ENCODE data around the gene MSI2.

The MSI2 gene

DNA sequence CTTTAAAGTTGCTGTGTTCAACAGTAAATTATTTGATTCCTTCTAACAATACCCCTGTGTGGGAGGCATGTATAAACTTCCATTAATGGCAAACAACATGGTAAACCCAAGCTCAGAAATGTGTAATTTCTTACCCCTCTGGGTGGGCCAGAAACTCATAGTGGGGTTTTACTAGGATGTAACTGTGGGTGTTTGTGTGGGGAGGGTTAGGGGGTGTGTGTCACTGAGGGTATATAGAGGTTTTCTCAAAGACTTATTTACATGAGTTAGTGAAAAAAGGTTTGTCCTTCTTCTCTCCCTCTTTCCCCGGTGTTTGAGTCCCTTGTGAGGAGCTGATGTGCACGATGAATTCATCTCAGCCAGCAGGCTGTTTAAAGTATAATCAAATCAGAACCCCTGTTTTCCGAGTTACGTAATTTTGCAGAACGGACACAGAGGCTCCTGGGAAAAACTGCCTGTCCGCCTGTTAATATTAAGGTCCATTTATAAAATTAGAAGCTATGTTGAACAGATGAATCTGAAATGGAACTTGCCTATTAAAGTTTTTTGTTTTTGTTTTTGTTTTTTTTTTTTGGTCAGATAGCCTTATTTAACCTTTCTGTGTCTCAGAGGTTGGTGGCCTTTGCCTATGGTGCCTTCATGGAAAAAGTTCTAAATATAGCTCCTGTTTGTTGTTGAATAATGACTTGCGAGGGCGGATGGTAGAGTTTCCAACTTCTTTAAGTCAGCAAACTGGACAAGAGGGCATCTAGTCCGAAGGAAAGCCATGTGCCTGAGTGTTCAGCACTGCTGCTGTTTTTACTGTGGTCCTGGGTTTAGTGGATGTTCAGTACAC lies 73.3 kb downstream of the MSI2 start:
- Histone ChIP-seq H3K9ac (ENCODE audit: low read length) (no peak overlapping the region), H3K4me1 (ENCODE audit: control insufficient read depth, low read depth, low read length) (no peaks in the 10 kb centered on the region), H3K79me2 (ENCODE audit: control insufficient read depth, insufficient read depth, low read length) (no peaks in the 10 kb centered on the region), H3K27ac (ENCODE audit: low read depth, low read length) (no peak overlapping the region), H3K56ac (ENCODE audit: low read length) (no peak overlapping the region), H4K5ac (ENCODE audit: low read length) (no peak overlapping the region), H3K79me1 (ENCODE audit: low read length) (peaks cover 4% of the 10 kb centered on the region), H4K8ac (ENCODE audit: low read depth, low read length) (no peak overlapping the region), H3K4me3 (ENCODE audit: low read length) (no peak overlapping the region), H2BK15ac (replicated peaks; ENCODE audit: low read depth) (no peak overlapping the region), H3K4me2 (ENCODE audit: low read length) (no peak overlapping the region), H3K23ac (ENCODE audit: low read length) (no peak overlapping the region), H3K18ac (ENCODE audit: low read length) (no peak overlapping the region), H3K4ac (ENCODE audit: low read depth, low read length) (no peak overlapping the region), H2BK5ac (ENCODE audit: low read length) (no peak overlapping the region), H2AK5ac (ENCODE audit: low read length) (no peak overlapping the region), H3K27me3 (ENCODE audit: insufficient read depth, low read length, poor library complexity) (no peaks in the 10 kb centered on the region), H2BK120ac (ENCODE audit: low read depth, low read length) (no peak overlapping the region), H3K36me3 (ENCODE audit: control insufficient read depth, insufficient read depth, low read length) (no peaks in the 10 kb centered on the region)
- WGBS (ENCODE audit: extremely low coverage, insufficient coverage, low lambda C conversion rate), result no CpG with 5 or more reads among the region's 9 CpGs
- no peak for DNase-seq

- H2BK5ac ChIP-seq (ENCODE audit: low read length), result no peak overlapping the region
- H4K8ac ChIP-seq (ENCODE audit: low read depth, low read length), result no peak overlapping the region
- H2BK15ac ChIP-seq (replicated peaks; ENCODE audit: low read depth), result no peak overlapping the region
- no peak overlapping the region for H3K18ac ChIP-seq (ENCODE audit: low read length)
- no peak overlapping the region for H3K4me3 ChIP-seq (ENCODE audit: low read length)
- no peaks in the 10 kb centered on the region for H3K4me1 ChIP-seq (ENCODE audit: control insufficient read depth, low read depth, low read length)
- H3K27me3 ChIP-seq (ENCODE audit: insufficient read depth, low read length, poor library complexity), result no peaks in the 10 kb centered on the region
- no peak overlapping the region for H4K5ac ChIP-seq (ENCODE audit: low read length)
- no peak overlapping the region for H2AK5ac ChIP-seq (ENCODE audit: low read length)
- H3K79me1 ChIP-seq (ENCODE audit: low read length), result peaks cover 4% of the 10 kb centered on the region
- no peak overlapping the region for H3K4me2 ChIP-seq (ENCODE audit: low read length)
- no peak overlapping the region for H3K4ac ChIP-seq (ENCODE audit: low read depth, low read length)
- H3K9ac ChIP-seq (ENCODE audit: low read length), result no peak overlapping the region
- H3K56ac ChIP-seq (ENCODE audit: low read length), result no peak overlapping the region
- no peak overlapping the region for H3K23ac ChIP-seq (ENCODE audit: low read length)
- no peaks in the 10 kb centered on the region for H3K79me2 ChIP-seq (ENCODE audit: control insufficient read depth, insufficient read depth, low read length)
- no peaks in the 10 kb centered on the region for H3K36me3 ChIP-seq (ENCODE audit: control insufficient read depth, insufficient read depth, low read length)
- H2BK120ac ChIP-seq (ENCODE audit: low read depth, low read length), result no peak overlapping the region
- H3K27ac ChIP-seq (ENCODE audit: low read depth, low read length), result no peak overlapping the region
- WGBS (ENCODE audit: extremely low coverage, insufficient coverage, low lambda C conversion rate), result no CpG with 5 or more reads among the region's 6 CpGs
- DNase-seq, result no peak
Observed at GRCh38 chr17:57330587-57330986, 74.3 kb downstream of the MSI2 start.

GRCh38 chr17:57331423-57331822 lies 75.1 kb downstream of the MSI2 start:
- WGBS (ENCODE audit: extremely low coverage, insufficient coverage, low lambda C conversion rate), result no CpG with 5 or more reads among the region's 9 CpGs
- Histone ChIP-seq H3K4me3 (ENCODE audit: low read length) (no peak overlapping the region), H3K56ac (ENCODE audit: low read length) (no peak overlapping the region), H3K27ac (ENCODE audit: low read depth, low read length) (no peak overlapping the region), H2BK5ac (ENCODE audit: low read length) (no peak overlapping the region), H3K36me3 (ENCODE audit: control insufficient read depth, insufficient read depth, low read length) (no peaks in the 10 kb centered on the region), H3K23ac (ENCODE audit: low read length) (no peak overlapping the region), H3K27me3 (ENCODE audit: insufficient read depth, low read length, poor library complexity) (no peaks in the 10 kb centered on the region), H3K4me1 (ENCODE audit: control insufficient read depth, low read depth, low read length) (no peaks in the 10 kb centered on the region), H3K4me2 (ENCODE audit: low read length) (no peak overlapping the region), H2BK120ac (ENCODE audit: low read depth, low read length) (no peak overlapping the region), H3K18ac (ENCODE audit: low read length) (no peak overlapping the region), H2AK5ac (ENCODE audit: low read length) (no peak overlapping the region), H2BK15ac (replicated peaks; ENCODE audit: low read depth) (no peak overlapping the region), H4K5ac (ENCODE audit: low read length) (no peak overlapping the region), H4K8ac (ENCODE audit: low read depth, low read length) (no peak overlapping the region), H3K79me1 (ENCODE audit: low read length) (peaks cover 6% of the 10 kb centered on the region), H3K4ac (ENCODE audit: low read depth, low read length) (no peak overlapping the region), H3K79me2 (ENCODE audit: control insufficient read depth, insufficient read depth, low read length) (no peaks in the 10 kb centered on the region), H3K9ac (ENCODE audit: low read length) (no peak overlapping the region)
- DNase-seq, result no peak

DNA sequence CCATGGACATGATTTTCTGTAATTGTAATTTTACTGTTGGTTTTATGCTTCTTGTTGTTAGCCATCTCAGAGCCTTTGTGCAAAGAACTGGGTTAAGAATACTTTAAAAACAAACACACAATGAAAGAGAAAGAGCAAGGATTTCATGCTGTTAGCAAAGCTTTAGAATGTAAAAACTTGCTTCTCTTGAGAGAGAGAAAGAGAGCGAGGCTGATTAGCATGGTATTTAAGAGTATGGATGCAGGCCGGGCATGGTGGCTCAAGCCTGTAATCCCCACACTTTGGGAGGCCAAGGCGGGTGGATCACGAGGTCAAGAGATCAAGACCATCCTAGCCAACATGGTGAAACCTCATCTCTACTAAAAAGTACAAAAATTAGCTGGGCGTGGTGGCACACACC lies 76.2 kb downstream of the MSI2 start:
- Histone ChIP-seq H2BK15ac (replicated peaks; ENCODE audit: low read depth) (no peak overlapping the region), H3K4me2 (ENCODE audit: low read length) (no peak overlapping the region)

GRCh38 chr17:57335195-57335792 lies 79.0 kb downstream of the MSI2 start:
- no peak overlapping the region for H3K4me2 ChIP-seq (ENCODE audit: low read length)
- H3K9ac ChIP-seq (ENCODE audit: low read length), result no peak overlapping the region
- no peak overlapping the region for H3K27ac ChIP-seq (ENCODE audit: low read depth, low read length)
- no peaks in the 10 kb centered on the region for H3K4me1 ChIP-seq (ENCODE audit: control insufficient read depth, low read depth, low read length)
- H2BK120ac ChIP-seq (ENCODE audit: low read depth, low read length), result no peak overlapping the region
- H4K8ac ChIP-seq (ENCODE audit: low read depth, low read length), result no peak overlapping the region
- H3K4ac ChIP-seq (ENCODE audit: low read depth, low read length), result no peak overlapping the region
- H3K79me1 ChIP-seq (ENCODE audit: low read length), result peaks cover 6% of the 10 kb centered on the region
- H2BK15ac ChIP-seq (replicated peaks; ENCODE audit: low read depth), result no peak overlapping the region
- H3K56ac ChIP-seq (ENCODE audit: low read length), result no peak overlapping the region
- no peaks in the 10 kb centered on the region for H3K79me2 ChIP-seq (ENCODE audit: control insufficient read depth, insufficient read depth, low read length)
- H3K36me3 ChIP-seq (ENCODE audit: control insufficient read depth, insufficient read depth, low read length), result no peaks in the 10 kb centered on the region
- no peak for DNase-seq
- H2BK5ac ChIP-seq (ENCODE audit: low read length), result no peak overlapping the region
- H2AK5ac ChIP-seq (ENCODE audit: low read length), result no peak overlapping the region
- no peak overlapping the region for H3K18ac ChIP-seq (ENCODE audit: low read length)
- no peak overlapping the region for H3K23ac ChIP-seq (ENCODE audit: low read length)
- H4K5ac ChIP-seq (ENCODE audit: low read length), result no peak overlapping the region
- H3K27me3 ChIP-seq (ENCODE audit: insufficient read depth, low read length, poor library complexity), result no peaks in the 10 kb centered on the region
- no peak overlapping the region for H3K4me3 ChIP-seq (ENCODE audit: low read length)
- WGBS (ENCODE audit: extremely low coverage, insufficient coverage, low lambda C conversion rate), result no CpG with 5 or more reads among the region's 7 CpGs

More for the DNA sequence above, 76.2 kb downstream of the MSI2 start:
- H3K18ac ChIP-seq (ENCODE audit: low read length), result no peak overlapping the region
- H3K9ac ChIP-seq (ENCODE audit: low read length), result no peak overlapping the region
- H4K8ac ChIP-seq (ENCODE audit: low read depth, low read length), result no peak overlapping the region
- no peak overlapping the region for H3K4me3 ChIP-seq (ENCODE audit: low read length)
- no peak overlapping the region for H2AK5ac ChIP-seq (ENCODE audit: low read length)
- H2BK5ac ChIP-seq (ENCODE audit: low read length), result no peak overlapping the region
- WGBS (ENCODE audit: extremely low coverage, insufficient coverage, low lambda C conversion rate), result no CpG with 5 or more reads among the region's 5 CpGs
- H4K5ac ChIP-seq (ENCODE audit: low read length), result no peak overlapping the region
- no peak overlapping the region for H3K27ac ChIP-seq (ENCODE audit: low read depth, low read length)
- DNase-seq, result no peak
- peaks cover 4% of the 10 kb centered on the region for H3K79me1 ChIP-seq (ENCODE audit: low read length)
- no peaks in the 10 kb centered on the region for H3K27me3 ChIP-seq (ENCODE audit: insufficient read depth, low read length, poor library complexity)
- H3K56ac ChIP-seq (ENCODE audit: low read length), result no peak overlapping the region
- H2BK120ac ChIP-seq (ENCODE audit: low read depth, low read length), result no peak overlapping the region
- H3K23ac ChIP-seq (ENCODE audit: low read length), result no peak overlapping the region
- H3K36me3 ChIP-seq (ENCODE audit: control insufficient read depth, insufficient read depth, low read length), result no peaks in the 10 kb centered on the region
- H3K4ac ChIP-seq (ENCODE audit: low read depth, low read length), result no peak overlapping the region
- no peaks in the 10 kb centered on the region for H3K79me2 ChIP-seq (ENCODE audit: control insufficient read depth, insufficient read depth, low read length)
- H3K4me1 ChIP-seq (ENCODE audit: control insufficient read depth, low read depth, low read length), result no peaks in the 10 kb centered on the region
